ENCODE data around the gene FAR2. TPM values are rescaled to one million over a fixed set of nuclear protein-coding genes. Genes with fewer than 3 reads are reported as not detected.

The FAR2 gene
- total RNA-seq (2022; extraction: Qiagen RNA extraction; ENCODE audit: low read depth), result 0.38 TPM in 1 of 5 replicates, not detected in the others

DNA sequence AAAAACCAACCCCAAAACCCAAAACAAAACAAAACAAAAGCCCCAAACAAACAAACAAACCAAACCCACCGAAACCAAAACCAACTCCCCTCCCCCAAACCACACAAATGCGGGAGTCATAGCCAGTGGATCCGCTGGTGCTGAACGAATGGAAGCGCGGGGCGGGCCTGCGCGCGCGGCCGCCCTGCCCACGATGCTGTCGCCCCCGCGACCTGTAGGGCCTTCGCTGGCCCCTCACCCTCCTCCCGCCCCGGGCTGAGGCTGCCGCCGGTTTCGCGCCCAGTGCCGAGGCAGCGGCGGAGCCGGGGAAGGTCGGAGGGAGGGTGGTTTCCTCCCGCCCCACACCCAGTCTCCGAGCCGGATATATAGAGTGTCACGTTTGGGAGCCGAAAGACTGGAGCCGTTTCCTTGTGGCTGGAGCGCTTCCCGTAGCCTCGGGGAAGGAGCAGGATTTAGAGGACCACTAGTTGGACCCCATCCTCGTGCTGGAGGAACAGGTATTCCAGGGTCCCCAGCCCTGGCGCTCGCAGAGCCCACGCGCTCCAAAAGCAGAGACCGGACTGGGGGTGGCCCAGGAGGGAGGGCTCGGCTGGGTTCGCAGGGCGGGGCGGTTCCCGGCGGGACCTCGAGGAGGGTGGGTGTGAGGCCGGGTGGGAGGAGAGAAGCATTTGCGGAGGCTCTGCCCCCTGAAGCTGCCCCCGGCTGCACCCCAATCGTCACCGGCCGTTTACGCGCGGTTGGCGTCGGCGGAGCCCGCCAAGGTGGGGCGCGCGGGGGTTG, at the start of gene FAR2:
FAR2 (plus strand) TSS at position 368 of the 780 bp plus-strand sequence. CDS start 121,172 bp downstream, outside the sequence.

DNA sequence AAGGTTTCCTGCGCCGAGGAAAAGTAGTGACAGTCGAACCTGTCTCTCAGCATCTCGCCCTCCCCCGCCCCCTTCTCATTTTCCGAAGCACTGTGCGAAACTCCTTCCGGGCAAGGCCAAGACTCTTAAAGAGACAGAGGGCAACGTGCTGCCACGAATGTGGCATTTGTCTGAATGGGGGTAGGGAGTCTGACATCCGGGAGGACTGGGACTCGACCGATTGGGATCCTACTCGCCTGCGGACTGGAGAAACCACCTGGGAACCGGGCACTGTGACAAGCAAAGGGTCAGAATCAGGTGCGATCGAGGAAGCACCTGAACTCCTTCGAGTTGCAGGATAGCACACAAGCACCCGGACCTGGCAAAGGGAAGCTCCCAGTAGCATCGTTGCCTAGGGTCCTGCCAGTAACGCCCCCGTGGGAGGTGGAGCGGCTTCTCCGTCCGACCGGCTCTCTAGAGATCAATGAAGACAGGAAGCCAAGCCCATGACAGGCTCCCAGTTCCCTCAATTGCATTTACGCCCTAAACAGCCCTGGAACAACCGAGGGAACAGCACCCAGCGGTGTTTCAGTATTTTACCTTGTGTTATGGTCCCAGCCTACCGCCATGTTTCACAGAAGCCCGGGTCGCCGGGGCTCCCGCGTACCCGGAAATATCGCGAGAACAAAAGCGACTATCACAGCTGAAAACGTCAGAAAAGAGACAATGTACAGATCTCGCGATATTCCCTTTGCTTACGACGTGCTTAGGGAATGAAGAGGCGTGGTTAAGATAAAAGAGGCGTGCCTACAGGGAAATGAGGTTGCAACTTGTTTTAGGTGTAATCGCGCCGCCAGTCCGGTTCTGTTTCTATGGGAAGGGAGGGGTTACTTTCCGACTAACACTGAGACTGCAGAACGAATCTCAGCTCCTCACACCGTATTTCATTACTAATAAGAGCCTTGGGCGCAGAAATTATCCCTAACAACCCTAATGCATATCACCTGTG, 231.8 kb downstream of the FAR2 start, which contains the start of gene ERGIC2:
ERGIC2 (minus strand) TSS at position 637 of the 988 bp plus-strand sequence. CDS start 9,539 bp downstream, outside the sequence.

Other genes with a start within 250 kb of the FAR2 start
- gene ERGIC2, start 231.9 kb downstream of the FAR2 start, total RNA-seq (2022; extraction: Qiagen RNA extraction; ENCODE audit: low read depth), result 37.4 to 84.7 TPM (median 69.7 TPM) in 5 replicates